Activated naive CD4-positive, alpha-beta T cell (primary cell): ENCODE data around the gene HBA1.
"Not testable (repeated sequence)": the region's sequence is repeated elsewhere in the genome, so short reads cannot be mapped to it uniquely, and the experiment has no call there.

Experiments used
- DNase-seq, 4 experiments: peaks; one replicate each; lab custom pipeline; 2025; lab: John Stamatoyannopoulos, UW

Gene HBA1

GRCh38 chr16:175011-175949 lies 1.2 kb upstream of the HBA1 start:
- DNase-seq: no peak

GRCh38 chr16:176006-176405 lies 474 bp upstream of the HBA1 start:
- DNase-seq: not testable (repeated sequence)

- no peak for DNase-seq
Measured at GRCh38 chr16:177394-177822, 928 bp downstream of the HBA1 start.

GRCh38 chr16:177981-178667 lies 1.6 kb downstream of the HBA1 start:
- no peak for DNase-seq

DNA sequence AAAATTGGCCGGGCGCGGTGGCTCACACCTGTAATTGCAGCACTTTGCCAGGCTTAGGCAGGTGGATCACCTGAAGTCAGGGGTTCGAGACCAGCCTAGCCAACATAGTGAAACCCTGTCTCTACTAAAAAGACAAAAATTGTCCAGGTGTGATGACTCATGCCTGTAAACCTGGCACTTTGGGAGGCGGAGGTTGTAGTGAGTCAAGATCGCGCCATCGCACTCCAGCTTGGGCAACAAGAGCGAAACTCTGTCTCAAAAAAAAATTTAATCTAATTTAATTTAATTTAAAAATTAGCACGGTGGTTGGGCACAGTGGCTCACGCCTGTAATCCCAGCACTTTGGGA lies 2.2 kb downstream of the HBA1 start:
- no peak for DNase-seq

- DNase-seq: no peak
Measured at GRCh38 chr16:179211-180092, 3.0 kb downstream of the HBA1 start.

GRCh38 chr16:180101-180675 lies 3.7 kb downstream of the HBA1 start, which contains the start of gene HBQ1:
TSS of gene HBQ1 (plus strand) at chr16:180459. CDS start at chr16:180487, 28 bp downstream.
- peak in 2 of 4 experiments; percentile 17 to 35 for DNase-seq

DNA sequence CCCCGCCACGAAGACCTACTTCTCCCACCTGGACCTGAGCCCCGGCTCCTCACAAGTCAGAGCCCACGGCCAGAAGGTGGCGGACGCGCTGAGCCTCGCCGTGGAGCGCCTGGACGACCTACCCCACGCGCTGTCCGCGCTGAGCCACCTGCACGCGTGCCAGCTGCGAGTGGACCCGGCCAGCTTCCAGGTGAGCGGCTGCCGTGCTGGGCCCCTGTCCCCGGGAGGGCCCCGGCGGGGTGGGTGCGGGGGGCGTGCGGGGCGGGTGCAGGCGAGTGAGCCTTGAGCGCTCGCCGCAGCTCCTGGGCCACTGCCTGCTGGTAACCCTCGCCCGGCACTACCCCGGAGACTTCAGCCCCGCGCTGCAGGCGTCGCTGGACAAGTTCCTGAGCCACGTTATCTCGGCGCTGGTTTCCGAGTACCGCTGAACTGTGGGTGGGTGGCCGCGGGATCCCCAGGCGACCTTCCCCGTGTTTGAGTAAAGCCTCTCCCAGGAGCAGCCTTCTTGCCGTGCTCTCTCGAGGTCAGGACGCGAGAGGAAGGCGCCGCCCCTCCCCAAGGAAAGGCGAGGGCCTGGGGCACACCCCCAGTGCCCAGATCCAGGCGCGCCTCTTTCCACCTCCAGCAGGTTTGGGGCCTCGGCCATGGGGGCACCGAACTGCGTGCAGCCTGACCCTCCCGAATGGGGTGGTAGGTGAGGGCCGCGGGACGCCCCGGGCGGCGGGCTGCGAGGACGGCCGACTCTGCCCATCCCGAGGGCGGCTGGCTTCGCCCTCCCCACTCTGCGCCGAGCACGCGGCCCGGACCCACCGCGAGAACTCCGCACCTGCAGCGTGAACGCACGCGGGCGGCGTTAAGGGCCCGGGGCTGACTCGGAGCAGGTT lies 4.4 kb downstream of the HBA1 start:
- peak in 1 of 4 experiments; percentile 75 for DNase-seq

DNA sequence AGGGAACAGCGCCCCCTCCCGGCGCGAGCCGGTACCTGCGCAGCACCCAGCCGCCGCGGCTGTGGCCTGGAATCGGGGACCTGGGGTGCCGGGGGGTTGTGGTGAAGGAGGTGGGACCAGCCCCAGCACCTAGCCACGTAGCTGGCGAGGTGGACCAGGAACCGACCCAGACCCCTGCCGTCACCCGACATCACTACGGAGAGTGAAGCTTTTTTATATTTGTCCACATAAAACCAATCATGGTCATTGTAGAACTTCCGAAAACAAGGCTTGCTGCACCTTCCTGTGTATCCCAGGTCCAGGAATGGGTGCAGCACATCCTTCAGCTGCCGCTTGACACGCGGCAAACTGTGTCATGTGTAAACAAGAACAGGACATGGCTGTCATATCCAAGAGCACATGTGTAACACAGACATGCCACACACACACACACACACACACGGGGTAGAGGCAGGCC lies 5.1 kb downstream of the HBA1 start:
- DNase-seq: peak in 3 of 4 experiments; percentile 78 to 86 (median 80)

DNA sequence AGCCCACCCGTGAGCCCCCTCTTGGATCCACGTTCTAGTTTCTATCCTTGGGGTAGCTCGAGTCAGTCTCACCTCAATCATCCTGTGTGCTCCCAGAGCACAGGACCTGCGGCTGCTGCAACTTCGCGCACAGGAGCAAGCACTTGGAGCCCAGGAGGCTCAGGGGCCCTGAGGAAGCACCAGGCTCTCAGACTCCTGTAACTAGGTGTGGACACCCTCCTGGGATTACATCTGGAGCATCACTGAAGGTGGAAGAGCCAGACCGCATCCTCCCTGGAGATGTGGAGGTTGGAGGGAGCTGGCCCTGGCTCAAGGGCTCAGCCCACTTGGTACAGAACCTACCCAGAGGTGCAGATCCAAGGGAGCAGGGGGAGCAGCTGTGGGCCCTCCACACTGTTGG lies 6.5 kb downstream of the HBA1 start:
- no peak for DNase-seq

- no peak for DNase-seq
Measured at GRCh38 chr16:185213-185612, 8.7 kb downstream of the HBA1 start.

- no peak for DNase-seq
Measured at GRCh38 chr16:185691-186090, 9.2 kb downstream of the HBA1 start.

DNA sequence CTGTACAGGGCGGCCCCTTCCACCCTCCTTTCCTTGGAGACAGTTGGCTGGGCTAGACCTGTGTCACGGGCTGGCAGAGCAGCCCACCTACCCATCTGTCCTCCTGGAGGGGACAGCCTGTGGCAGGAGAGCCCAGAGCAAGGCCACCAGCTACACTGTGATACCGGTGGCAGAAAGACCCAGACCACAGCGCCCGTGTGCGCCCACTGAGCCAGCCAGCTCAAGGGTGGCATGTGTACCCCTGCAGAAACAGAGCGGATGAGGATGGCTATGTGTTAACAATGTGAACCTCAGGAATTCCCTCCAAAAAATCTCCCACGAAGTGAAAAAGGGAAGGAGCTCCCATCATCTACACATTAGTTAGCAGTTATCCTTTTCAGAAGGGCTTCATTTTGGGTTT lies 10.8 kb downstream of the HBA1 start:
- no peak for DNase-seq

DNA sequence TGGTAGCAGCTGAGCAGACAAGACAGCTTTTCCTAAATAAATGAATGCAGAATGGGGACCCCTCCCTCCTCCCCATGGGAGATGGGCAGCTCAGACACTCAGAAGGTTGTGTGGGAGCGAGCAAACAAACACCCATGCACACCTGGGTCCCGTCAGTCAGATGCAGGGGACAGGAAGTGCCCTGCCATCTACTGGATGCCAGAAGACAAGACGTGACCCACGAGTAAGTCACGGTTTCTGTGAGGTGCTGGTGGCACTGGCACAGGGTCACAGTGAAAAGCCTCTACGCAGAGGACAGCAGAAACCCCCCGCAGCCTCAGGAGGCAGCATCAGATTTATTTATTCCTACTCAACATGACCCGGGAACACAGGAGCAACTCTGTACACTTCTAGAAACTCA lies 12.2 kb downstream of the HBA1 start:
- DNase-seq: peak in 1 of 4 experiments; percentile 16

- no peak for DNase-seq
Measured at GRCh38 chr16:189604-190186, 13.2 kb downstream of the HBA1 start.

- DNase-seq: no peak
Measured at GRCh38 chr16:191831-192230, 15.4 kb downstream of the HBA1 start.

DNA sequence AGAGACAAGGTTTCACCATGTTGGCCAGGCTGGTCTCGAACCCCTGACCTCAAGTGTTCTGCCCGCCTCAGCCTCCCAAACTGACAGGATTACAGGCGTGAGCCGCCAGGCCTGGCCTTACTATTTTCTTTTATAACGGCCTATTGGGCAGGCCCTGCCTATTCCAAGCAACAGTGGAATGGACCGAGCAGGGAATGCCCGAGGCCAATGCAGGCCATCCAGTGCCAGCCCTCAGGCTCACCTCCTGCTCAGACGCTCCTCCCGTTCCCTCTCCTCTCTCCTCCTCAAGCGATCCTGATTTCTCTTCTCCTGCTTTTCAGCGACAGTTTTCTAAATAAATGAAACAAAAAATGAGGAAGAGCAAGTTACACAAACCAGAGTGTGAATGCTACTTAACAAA lies 16.2 kb downstream of the HBA1 start:
- no peak for DNase-seq

- DNase-seq: no peak
Measured at GRCh38 chr16:193441-193840, 17.0 kb downstream of the HBA1 start.

GRCh38 chr16:194516-194915 lies 18.0 kb downstream of the HBA1 start:
- DNase-seq: no peak

DNA sequence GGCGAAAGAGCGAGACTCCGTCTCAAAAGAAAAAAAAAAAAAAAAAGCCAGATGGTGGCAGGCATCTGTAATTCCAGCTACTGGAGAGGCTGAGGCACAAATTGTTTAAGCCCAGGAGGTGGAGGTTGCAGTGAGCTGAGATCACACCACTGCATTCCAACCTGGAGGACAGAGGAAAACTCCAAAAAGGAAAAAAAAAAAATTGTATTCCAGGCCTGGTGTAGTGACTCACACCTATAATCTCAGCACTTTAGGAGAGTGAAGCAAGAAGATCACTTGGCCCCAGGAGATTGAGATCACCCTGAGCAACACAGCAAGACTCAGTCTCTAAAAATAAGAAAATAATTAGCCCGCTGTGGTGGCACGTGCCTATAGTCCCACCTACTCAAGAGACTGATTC lies 23.9 kb downstream of the HBA1 start:
- DNase-seq: no peak
